Neural progenitor cell (in vitro differentiated cells): Measurements from ENCODE around the gene NPTX1. TPM values are rescaled to one million over a fixed set of nuclear protein-coding genes. Genes with fewer than 3 reads are reported as not detected.
A peak's percentile ranks its signal among the peaks of the same experiment; 100 is the strongest.

ENCODE experiments used
- DNase-seq: peaks from one replicate; pipeline ENCODE4 v3.0.0-alpha.2; 2016; ENCODE audit warnings: low spot score
- H2AFZ ChIP-seq: fragments of 200-600 bp; sonication (generic); replicated peaks from 2 replicates; pipeline ENCODE4 v1.6.1; 2016; ENCODE audit warnings: antibody characterized with exemption
- H3F3A ChIP-seq: fragments of 200-600 bp; sonication (generic); 2 replicates; pipeline ENCODE4 v1.6.1; 2016; ENCODE audit warnings: antibody characterized with exemption, low read depth
- H3K27ac ChIP-seq: fragments of 200-600 bp; sonication (generic); 2 replicates; pipeline ENCODE4 v1.5.1; 2016; ENCODE audit warnings: mild to moderate bottlenecking
- H3K27me3 ChIP-seq: fragments of 200-600 bp; sonication (generic); 2 replicates; pipeline ENCODE4 v1.6.1; 2016; ENCODE audit warnings: mild to moderate bottlenecking, moderate library complexity
- H3K36me3 ChIP-seq: fragments of 200-600 bp; sonication (generic); 2 replicates; pipeline ENCODE4 v1.5.1; 2016
- H3K4me1 ChIP-seq: fragments of 200-600 bp; sonication (generic); 2 replicates; pipeline ENCODE4 v1.6.1; 2016; ENCODE audit warnings: mixed run types
- H3K4me2 ChIP-seq: fragments of 200-600 bp; sonication (generic); 2 replicates; pipeline ENCODE4 v1.6.1; 2016
- H3K4me3 ChIP-seq: fragments of 200-600 bp; sonication (generic); 2 replicates; pipeline ENCODE4 v1.5.1; 2016
- H3K79me2 ChIP-seq: fragments of 200-600 bp; sonication (generic); 2 replicates; pipeline ENCODE4 v1.6.1; 2016; ENCODE audit warnings: low read depth
- H3K9ac ChIP-seq: fragments of 200-600 bp; sonication (generic); 2 replicates; pipeline ENCODE4 v1.6.1; 2016
- H3K9me3 ChIP-seq: fragments of 200-600 bp; sonication (generic); 2 replicates; pipeline ENCODE4 v1.5.1; 2016; ENCODE audit warnings: low read depth
- H4K20me1 ChIP-seq: fragments of 200-600 bp; sonication (generic); 2 replicates; pipeline ENCODE4 v1.6.1; 2016; ENCODE audit warnings: low read depth
- H3K27ac Mint-ChIP-seq: 3 replicates; pipeline ENCODE4 v1.8.0; 2021; ENCODE audit warnings: mixed read lengths
- H3K27me3 Mint-ChIP-seq: 2 replicates; pipeline ENCODE4 v1.8.0; 2022; ENCODE audit warnings: low read depth, mild to moderate bottlenecking, inconsistent platforms, moderate library complexity, mixed read lengths; ENCODE audit not compliant: insufficient read depth
- H3K36me3 Mint-ChIP-seq: 3 replicates; pipeline ENCODE4 v1.8.0; 2021; ENCODE audit warnings: mixed read lengths
- H3K4me1 Mint-ChIP-seq: 3 replicates; pipeline ENCODE4 v1.8.0; 2021; ENCODE audit warnings: mixed read lengths
- H3K4me3 Mint-ChIP-seq: 3 replicates; pipeline ENCODE4 v1.8.0; 2021; ENCODE audit warnings: mild to moderate bottlenecking, moderate library complexity, mixed read lengths
- H3K9me3 Mint-ChIP-seq: 3 replicates; pipeline ENCODE4 v1.8.0; 2020; ENCODE audit warnings: mixed read lengths
- CTCF ChIP-seq: fragments of 200-600 bp; sonication (generic); IDR thresholded peaks from 2 replicates; pipeline ENCODE4 v1.5.1; 2017; ENCODE audit warnings: antibody characterized with exemption, mild to moderate bottlenecking
- EZH2 ChIP-seq: fragments of 200-600 bp; sonication (generic); IDR thresholded peaks from 2 replicates; pipeline ENCODE4 v1.6.1; 2017; ENCODE audit warnings: antibody characterized with exemption, mild to moderate bottlenecking, moderate library complexity
- EZH2phosphoT487 ChIP-seq: fragments of 200-600 bp; sonication (generic); IDR thresholded peaks from 2 replicates; pipeline ENCODE4 v1.6.1; 2017; ENCODE audit warnings: antibody characterized with exemption
- total RNA-seq: library from RNA; depleted of rRNA; stranded (reverse); fragments of >200 nt; gene quantifications from 2 replicates; pipeline ENCODE4 v1.2.3, GENCODE V29; 2015; ENCODE audit warnings: low replicate concordance

The NPTX1 gene
- total RNA-seq, 1 donor from 2014 or later, result 2.6 TPM

- H3K27me3 Mint-ChIP-seq, result peaks cover 17% of the 10 kb centered on the region
Observed at GRCh38 chr17:80520810-80521455, 44.5 kb upstream of the NPTX1 start.

GRCh38 chr17:80519091-80519781, 42.8 kb upstream of the NPTX1 start:
- Histone ChIP-seq H3K4me3 (no peak overlapping the region), H2AFZ (no peak overlapping the region), H3K9me3 (no peaks in the 10 kb centered on the region), H3F3A (no peaks in the 10 kb centered on the region), H3K4me2 (no peak overlapping the region), H3K36me3 (no peaks in the 10 kb centered on the region), H3K9ac (no peak overlapping the region), H4K20me1 (no peaks in the 10 kb centered on the region), H3K4me1 (no peaks in the 10 kb centered on the region), H3K27ac (no peak overlapping the region), H3K79me2 (no peaks in the 10 kb centered on the region), H3K27me3 (peaks cover 25% of the 10 kb centered on the region)
- no peaks in the 10 kb centered on the region for H3K9me3 Mint-ChIP-seq
- H3K27ac Mint-ChIP-seq, result no peak overlapping the region
- no peak overlapping the region for H3K4me3 Mint-ChIP-seq
- no peak for TF ChIP-seq EZH2
- no peak for TF ChIP-seq CTCF
- TF ChIP-seq EZH2phosphoT487, result no peak
- no peaks in the 10 kb centered on the region for H3K36me3 Mint-ChIP-seq
- no peak for DNase-seq
- peaks cover 11% of the 10 kb centered on the region for H3K27me3 Mint-ChIP-seq
- peaks cover 9% of the 10 kb centered on the region for H3K4me1 Mint-ChIP-seq

More at GRCh38 chr17:80520810-80521455, 44.5 kb upstream of the NPTX1 start:
- H3K4me2 ChIP-seq, result no peak overlapping the region
- H4K20me1 ChIP-seq, result no peaks in the 10 kb centered on the region
- H3K36me3 ChIP-seq, result no peaks in the 10 kb centered on the region
- Mint-ChIP-seq H3K36me3 (no peaks in the 10 kb centered on the region), H3K27ac (peak overlapping the region; percentile 5), H3K9me3 (no peaks in the 10 kb centered on the region), H3K4me3 (peak overlapping the region; percentile 44), H3K4me1 (peaks cover 12% of the 10 kb centered on the region)
- TF ChIP-seq EZH2 (no peak), EZH2phosphoT487 (no peak), CTCF (no peak)
- H3K9ac ChIP-seq, result no peak overlapping the region
- H3K27ac ChIP-seq, result no peak overlapping the region
- no peak for DNase-seq
- H3F3A ChIP-seq, result no peaks in the 10 kb centered on the region
- no peaks in the 10 kb centered on the region for H3K4me1 ChIP-seq
- peaks cover 25% of the 10 kb centered on the region for H3K27me3 ChIP-seq
- no peak overlapping the region for H2AFZ ChIP-seq
- no peaks in the 10 kb centered on the region for H3K79me2 ChIP-seq
- no peak overlapping the region for H3K4me3 ChIP-seq
- no peaks in the 10 kb centered on the region for H3K9me3 ChIP-seq

GRCh38 chr17:80518392-80518791, 42.0 kb upstream of the NPTX1 start:
- Histone ChIP-seq H3K4me2 (no peak overlapping the region), H3F3A (no peaks in the 10 kb centered on the region), H2AFZ (no peak overlapping the region), H3K36me3 (no peaks in the 10 kb centered on the region), H3K79me2 (no peaks in the 10 kb centered on the region), H3K9me3 (no peaks in the 10 kb centered on the region), H3K27me3 (peaks cover 30% of the 10 kb centered on the region), H3K9ac (no peak overlapping the region), H3K4me3 (no peak overlapping the region), H3K4me1 (no peaks in the 10 kb centered on the region), H3K27ac (no peak overlapping the region), H4K20me1 (no peaks in the 10 kb centered on the region)
- TF ChIP-seq EZH2 (no peak), EZH2phosphoT487 (no peak), CTCF (no peak)
- no peak for DNase-seq
- H3K27ac Mint-ChIP-seq, result no peak overlapping the region
- H3K27me3 Mint-ChIP-seq, result peaks cover 14% of the 10 kb centered on the region
- no peaks in the 10 kb centered on the region for H3K36me3 Mint-ChIP-seq
- H3K4me1 Mint-ChIP-seq, result peaks cover 3% of the 10 kb centered on the region
- no peaks in the 10 kb centered on the region for H3K9me3 Mint-ChIP-seq
- H3K4me3 Mint-ChIP-seq, result no peak overlapping the region
